Measurements from ENCODE around the gene DPM1.

Gene DPM1

DNA sequence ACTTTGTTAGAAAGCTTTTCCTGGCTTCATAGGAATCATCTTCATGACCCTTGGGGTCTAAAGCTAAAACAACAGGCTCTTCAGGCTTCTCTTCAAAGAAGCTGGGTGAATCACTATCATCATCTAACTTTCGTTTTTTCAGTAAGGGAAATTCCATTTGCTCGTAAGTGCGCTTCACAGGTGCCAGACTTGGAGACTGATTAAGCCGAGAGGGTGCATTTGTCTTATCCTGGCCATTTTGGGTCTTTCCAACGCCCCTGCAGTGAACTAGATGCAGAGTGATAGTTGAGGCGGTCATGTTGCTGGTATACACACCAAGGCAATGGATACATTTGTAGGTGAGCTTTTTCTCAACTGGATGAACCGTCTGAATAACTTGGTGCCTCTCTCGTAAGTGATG is 65.9 kb downstream of the DPM1 start:
- no peak for DNase-seq

DNA sequence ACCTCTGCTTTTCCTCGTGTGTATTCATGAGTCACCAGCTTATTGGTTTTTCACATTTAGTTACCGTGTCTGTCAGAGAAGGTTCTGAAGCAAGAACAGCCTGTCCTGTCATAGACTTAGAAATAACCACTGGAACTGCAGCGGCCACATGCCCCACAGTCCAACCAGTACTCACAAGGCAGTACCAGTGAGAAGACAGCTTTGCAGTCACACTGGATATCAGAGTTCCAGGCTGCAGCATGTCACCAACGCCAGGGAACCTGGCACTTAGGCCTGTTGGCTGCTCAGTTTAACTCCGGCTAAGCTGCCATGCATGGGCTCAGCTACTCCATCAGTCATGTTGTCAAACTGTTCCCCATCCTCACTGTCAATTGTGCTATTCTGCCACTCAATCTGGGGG is 67.2 kb downstream of the DPM1 start:
- DNase-seq, result no peak

DNA sequence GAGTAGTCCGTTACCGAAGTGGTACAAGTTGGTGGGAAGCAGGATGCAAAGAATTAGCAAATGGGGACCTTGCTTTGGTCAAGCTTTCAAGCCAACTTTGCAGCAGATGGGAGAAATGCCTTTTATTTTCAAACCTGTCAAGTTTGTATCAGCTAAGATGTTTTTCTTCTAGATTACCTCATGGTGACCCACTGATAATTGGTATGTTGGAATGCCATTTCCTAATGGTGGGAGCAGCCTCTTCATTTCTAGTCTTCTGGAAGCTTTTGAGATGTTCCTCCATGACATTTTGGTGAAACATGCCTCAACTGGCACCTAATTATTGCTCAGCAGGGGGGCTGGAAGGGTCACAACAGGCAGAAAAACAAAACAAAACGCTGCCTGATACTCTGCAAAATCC is 70.8 kb downstream of the DPM1 start:
- DNase-seq, result no peak

DNA sequence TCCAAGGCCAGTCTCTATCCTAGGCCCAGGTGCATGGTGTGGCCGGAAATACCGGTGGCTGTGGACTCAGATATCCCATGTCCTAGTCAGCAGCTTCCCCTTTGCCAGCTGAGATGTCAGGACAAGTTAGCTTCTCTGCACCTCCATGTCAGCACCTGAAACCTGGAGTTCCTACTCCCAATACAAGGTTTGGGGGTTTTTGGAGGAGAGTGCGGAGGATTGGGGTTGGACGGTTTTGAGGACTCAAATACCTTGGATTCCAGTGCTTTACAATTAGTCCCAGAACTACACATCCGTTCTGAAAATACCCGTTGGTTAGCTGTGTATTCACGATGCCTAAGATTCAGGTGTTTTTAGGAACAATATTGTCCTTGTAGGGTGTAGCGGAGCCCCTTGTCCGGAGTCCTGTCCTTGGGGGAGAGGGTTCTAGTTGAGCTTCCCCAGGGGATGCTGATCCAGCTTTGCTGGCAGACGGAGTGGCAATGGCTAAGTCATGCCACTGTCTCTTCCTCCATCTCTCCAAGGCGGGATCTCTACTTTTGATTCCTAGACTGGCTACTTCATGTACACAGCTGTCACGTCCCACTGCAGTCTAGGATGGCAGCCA is 72.0 kb downstream of the DPM1 start:
- no peak for DNase-seq

DNA sequence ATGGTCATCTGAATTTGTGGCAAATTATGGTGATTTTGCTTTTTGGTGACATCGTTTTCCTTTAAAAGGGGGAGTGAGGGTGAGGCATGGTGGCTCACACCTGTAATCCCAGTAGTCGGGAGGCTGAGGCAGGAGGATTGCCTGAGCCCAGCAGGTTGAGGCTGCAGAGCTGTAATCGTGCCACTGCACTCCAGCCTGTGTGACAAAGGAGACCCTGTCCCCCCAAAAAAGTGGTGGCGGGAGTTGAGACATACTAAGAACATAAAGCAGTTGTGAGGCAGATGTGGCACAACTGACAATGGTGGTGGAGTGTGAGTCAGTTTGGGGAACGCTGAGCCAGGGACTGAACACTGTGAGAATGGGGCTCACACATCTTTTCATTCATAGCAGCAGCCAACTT is 72.6 kb downstream of the DPM1 start:
- DNase-seq, result no peak

DNA sequence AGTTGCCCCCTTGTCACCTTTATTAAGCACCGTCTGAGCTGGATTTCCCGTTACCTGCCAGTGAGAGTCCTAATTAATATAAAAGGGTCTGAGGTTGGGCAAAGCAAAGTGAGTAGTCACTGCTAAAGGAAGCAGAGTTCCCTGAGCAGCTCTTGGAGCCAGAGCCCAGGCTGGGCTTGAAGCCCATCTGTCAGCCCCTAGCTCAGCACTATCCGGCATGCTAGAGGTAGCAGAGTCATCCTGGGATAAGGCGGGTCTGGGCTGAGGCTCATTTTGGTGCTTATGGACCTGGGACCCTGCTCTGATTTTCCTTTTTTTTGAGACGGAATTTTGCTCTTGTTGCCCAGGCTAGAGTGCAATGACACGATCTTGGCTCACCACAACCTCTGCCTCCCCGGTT is 73.3 kb downstream of the DPM1 start:
- no peak for DNase-seq

Data from NCI-H524 (cell line).